ENCODE data around the gene SNF8. TPM values are rescaled to one million over a fixed set of nuclear protein-coding genes. Genes with fewer than 3 reads are reported as not detected.

Gene SNF8
- polyA plus RNA-seq, 3 donors = 91.6 to 162 (median 145) TPM

- intact Hi-C loops (cut with micrococcal nuclease) = no loop called here
- Mint-ChIP-seq H3K4me1 (peaks cover 8% of the 10 kb centered on the region), H3K4me3 (no peak overlapping the region), H3K36me3 (peaks cover 0 to 3% of the 10 kb centered on the region in 2 donors), H3K27me3 (ENCODE audit: low read depth in 3 of 3) (peaks cover 1 to 5% (median 3%) of the 10 kb centered on the region in 3 donors), H3K27ac (no peak overlapping the region), H3K9me3 (no peaks in the 10 kb centered on the region)
- Histone ChIP-seq H3K4me2 (replicated peaks; ENCODE audit: extremely low read depth, low read length, poor library complexity, severe bottlenecking) (no peak overlapping the region), H3K4me3 (replicated peaks in 1 of 3; ENCODE audit: low read depth in 2 of 3, low read length in 3 of 3) (no peak overlapping the region), H3K27ac (ENCODE audit: low read depth in 1 of 2, low read length in 2 of 2) (no peak overlapping the region), H3K4me1 (ENCODE audit: control insufficient read depth in 1 of 2, insufficient read depth in 2 of 2, low read length in 2 of 2) (peaks cover 7 to 10% of the 10 kb centered on the region in 2 donors), H3K9me3 (replicated peaks in 1 of 2; ENCODE audit: control insufficient read depth in 1 of 2, insufficient read depth in 1 of 2, low read length in 2 of 2) (no peaks in the 10 kb centered on the region), H3K79me2 (ENCODE audit: insufficient read depth, low read length) (no peaks in the 10 kb centered on the region), H2AFZ (ENCODE audit: insufficient read depth, low read depth, low read length, poor library complexity, severe bottlenecking) (no peak overlapping the region), H4K20me1 (ENCODE audit: insufficient read depth, low read length) (no peaks in the 10 kb centered on the region), H3K27me3 (ENCODE audit: control insufficient read depth in 2 of 2, insufficient read depth in 2 of 2, low read length in 2 of 2) (no peaks in the 10 kb centered on the region), H3K9ac (ENCODE audit: insufficient read depth, low read length, poor library complexity, severe bottlenecking) (no peak overlapping the region), H3K36me3 (replicated peaks in 1 of 2; ENCODE audit: control insufficient read depth in 1 of 2, insufficient read depth in 2 of 2, low read length in 2 of 2) (peaks cover 0 to 1% of the 10 kb centered on the region in 2 donors)
- no CpG with 5 or more reads among the region's 1 CpG for WGBS (ENCODE audit: insufficient coverage)
- DNase-seq = no peak
- TF ChIP-seq, protein P1, sequence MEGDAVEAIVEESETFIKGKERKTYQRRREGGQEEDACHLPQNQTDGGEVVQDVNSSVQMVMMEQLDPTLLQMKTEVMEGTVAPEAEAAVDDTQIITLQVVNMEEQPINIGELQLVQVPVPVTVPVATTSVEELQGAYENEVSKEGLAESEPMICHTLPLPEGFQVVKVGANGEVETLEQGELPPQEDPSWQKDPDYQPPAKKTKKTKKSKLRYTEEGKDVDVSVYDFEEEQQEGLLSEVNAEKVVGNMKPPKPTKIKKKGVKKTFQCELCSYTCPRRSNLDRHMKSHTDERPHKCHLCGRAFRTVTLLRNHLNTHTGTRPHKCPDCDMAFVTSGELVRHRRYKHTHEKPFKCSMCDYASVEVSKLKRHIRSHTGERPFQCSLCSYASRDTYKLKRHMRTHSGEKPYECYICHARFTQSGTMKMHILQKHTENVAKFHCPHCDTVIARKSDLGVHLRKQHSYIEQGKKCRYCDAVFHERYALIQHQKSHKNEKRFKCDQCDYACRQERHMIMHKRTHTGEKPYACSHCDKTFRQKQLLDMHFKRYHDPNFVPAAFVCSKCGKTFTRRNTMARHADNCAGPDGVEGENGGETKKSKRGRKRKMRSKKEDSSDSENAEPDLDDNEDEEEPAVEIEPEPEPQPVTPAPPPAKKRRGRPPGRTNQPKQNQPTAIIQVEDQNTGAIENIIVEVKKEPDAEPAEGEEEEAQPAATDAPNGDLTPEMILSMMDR (IDR thresholded peaks at IDR 0.05) = no peak
Measured at GRCh38 chr17:48903401-48903800, 41.2 kb downstream of the SNF8 start.

DNA sequence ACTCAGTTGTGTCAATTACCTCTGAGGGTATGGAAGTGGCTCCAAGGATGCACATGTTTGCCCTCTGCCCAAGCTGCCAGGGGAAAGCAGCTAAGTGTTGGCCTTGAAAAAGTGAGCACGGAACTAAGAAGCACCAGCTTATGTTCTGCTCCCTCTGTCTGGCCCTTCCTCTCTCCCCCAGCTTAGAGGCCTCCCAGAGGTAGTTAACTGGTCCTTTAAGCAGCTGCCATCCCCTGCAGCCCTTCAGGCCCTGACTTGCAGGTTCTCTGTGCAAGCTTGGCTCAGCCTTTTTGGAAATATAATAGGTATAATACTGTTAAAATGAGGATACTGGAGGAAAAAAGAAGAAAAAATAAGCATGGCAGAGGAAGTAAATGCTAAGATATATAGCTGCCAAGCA, 43.4 kb downstream of the SNF8 start:
- Histone ChIP-seq H3K4me1 (ENCODE audit: control insufficient read depth in 1 of 2, insufficient read depth in 2 of 2, low read length in 2 of 2) (no peaks in the 10 kb centered on the region), H4K20me1 (ENCODE audit: insufficient read depth, low read length) (no peaks in the 10 kb centered on the region), H3K36me3 (replicated peaks in 1 of 2; ENCODE audit: control insufficient read depth in 1 of 2, insufficient read depth in 2 of 2, low read length in 2 of 2) (peaks cover 8 to 23% of the 10 kb centered on the region in 2 donors), H3K9me3 (replicated peaks in 1 of 2; ENCODE audit: control insufficient read depth in 1 of 2, insufficient read depth in 1 of 2, low read length in 2 of 2) (no peaks in the 10 kb centered on the region), H3K79me2 (ENCODE audit: insufficient read depth, low read length) (no peaks in the 10 kb centered on the region), H3K4me2 (replicated peaks; ENCODE audit: extremely low read depth, low read length, poor library complexity, severe bottlenecking) (no peak overlapping the region), H3K4me3 (replicated peaks in 1 of 3; ENCODE audit: low read depth in 2 of 3, low read length in 3 of 3) (no peak overlapping the region), H3K27me3 (ENCODE audit: control insufficient read depth in 2 of 2, insufficient read depth in 2 of 2, low read length in 2 of 2) (no peaks in the 10 kb centered on the region), H2AFZ (ENCODE audit: insufficient read depth, low read depth, low read length, poor library complexity, severe bottlenecking) (no peak overlapping the region), H3K27ac (ENCODE audit: low read depth in 1 of 2, low read length in 2 of 2) (no peak overlapping the region), H3K9ac (ENCODE audit: insufficient read depth, low read length, poor library complexity, severe bottlenecking) (no peak overlapping the region)
- TF ChIP-seq, protein P1 (IDR thresholded peaks at IDR 0.05) = no peak
- Mint-ChIP-seq H3K36me3 (peaks cover 4 to 18% of the 10 kb centered on the region in 2 donors), H3K4me3 (no peak overlapping the region), H3K27me3 (ENCODE audit: low read depth in 3 of 3) (peaks cover 1 to 5% (median 3%) of the 10 kb centered on the region in 3 donors), H3K27ac (no peak overlapping the region), H3K4me1 (no peaks in the 10 kb centered on the region), H3K9me3 (no peaks in the 10 kb centered on the region)
- intact Hi-C loops (cut with micrococcal nuclease) = no loop called here
- no peak for DNase-seq
- WGBS (ENCODE audit: insufficient coverage) = 89% methylated on average over 1 of the region's 1 CpG

All from CD14-positive monocyte (primary cell).